LNCaP clone FGC (cell line): ENCODE results near the gene CPS1.

Source experiments
- DNase-seq: peaks from one replicate; pipeline ENCODE4 v3.0.0-alpha.2; 2011; ENCODE audit warnings: low read depth
- H3K4me3 ChIP-seq: 2 replicates; pipeline ENCODE4 v1.5.1; 2011; ENCODE audit warnings: mild to moderate bottlenecking, low read depth, low read length, control low read depth
- CTCF ChIP-seq: IDR thresholded peaks from 2 replicates; pipeline ENCODE4 v1.5.1; 2012; ENCODE audit warnings: mild to moderate bottlenecking; ENCODE audit not compliant: control insufficient read depth, insufficient read depth; ENCODE audit errors: extremely low read depth

The CPS1 gene

GRCh38 chr2:210553373-210553772 is 3.0 kb upstream of the CPS1 start:
- no peak overlapping the region for H3K4me3 ChIP-seq
- DNase-seq = no peak
- no peak for TF ChIP-seq CTCF

- no peak for DNase-seq
- no peak overlapping the region for H3K4me3 ChIP-seq
- TF ChIP-seq CTCF = no peak
Measured at GRCh38 chr2:210555555-210555954, 844 bp upstream of the CPS1 start.

GRCh38 chr2:210557721-210558120 is 1.3 kb downstream of the CPS1 start:
- DNase-seq = no peak
- no peak for TF ChIP-seq CTCF
- no peak overlapping the region for H3K4me3 ChIP-seq

- no peak for TF ChIP-seq CTCF
- DNase-seq = no peak
- no peak overlapping the region for H3K4me3 ChIP-seq
Measured at GRCh38 chr2:210558708-210559107, 2.3 kb downstream of the CPS1 start.

GRCh38 chr2:210559182-210559581 is 2.8 kb downstream of the CPS1 start:
- DNase-seq = no peak
- no peak overlapping the region for H3K4me3 ChIP-seq
- TF ChIP-seq CTCF = no peak

- no peak for DNase-seq
- H3K4me3 ChIP-seq = no peak overlapping the region
- TF ChIP-seq CTCF = no peak
Measured at GRCh38 chr2:210561475-210561874, 5.1 kb downstream of the CPS1 start.

- no peak for DNase-seq
- no peak overlapping the region for H3K4me3 ChIP-seq
- no peak for TF ChIP-seq CTCF
Measured at GRCh38 chr2:210562091-210562490, 5.7 kb downstream of the CPS1 start.
